Testis (tissue), 3 donors: Measurements from ENCODE around the gene PHF13. TPM values are rescaled to one million over a fixed set of nuclear protein-coding genes. Genes with fewer than 3 reads are reported as not detected.
A peak's percentile ranks its signal among the peaks of the same experiment; 100 is the strongest.

Source experiments
- DNase-seq: peaks from one replicate; pipeline ENCODE4 v3.0.0-alpha.2; 2019
- H3K27ac ChIP-seq, 2 donors: fragments of 200-600 bp; sonication (generic); one replicate each; pipeline ENCODE4 v1.5.1; 2019
- H3K27me3 ChIP-seq: fragments of 200-600 bp; sonication (generic); one replicate; pipeline ENCODE4 v1.5.1; 2019
- H3K36me3 ChIP-seq: fragments of 200-600 bp; sonication (generic); one replicate; pipeline ENCODE4 v1.5.1; 2017; ENCODE audit warnings: low read depth; ENCODE audit errors: missing control alignments
- H3K4me1 ChIP-seq: fragments of 200-600 bp; sonication (generic); one replicate; pipeline ENCODE4 v1.5.1; 2019
- H3K4me3 ChIP-seq, 2 donors: fragments of 200-600 bp; sonication (generic); one replicate each; pipeline ENCODE4 v1.5.1; 2017 to 2019
- H3K9me3 ChIP-seq: fragments of 200-600 bp; sonication (generic); one replicate; pipeline ENCODE4 v1.5.1; 2017
- CTCF ChIP-seq, 3 experiments: fragments of 450-650 bp in 2 of 3; fragments of 200-600 bp in 1 of 3; sonication (generic) in 1 of 3; IDR thresholded peaks; one replicate each; pipeline ENCODE4 v1.5.1; 2016 to 2019; ENCODE audit warnings: antibody characterized with exemption in 3 of 3, mild to moderate bottlenecking in 2 of 3, moderate library complexity in 1 of 3
- POLR2A ChIP-seq: fragments of 450-650 bp; IDR thresholded peaks from one replicate; pipeline ENCODE4 v1.6.1; 2017; ENCODE audit warnings: antibody characterized with exemption, mild to moderate bottlenecking, moderate library complexity
- WGBS, 2 donors: methylation state at CpG; one replicate each; pipeline ENCODE4 v1.1.5; 2018; 5-methylcytosine and 5-hydroxymethylcytosine counted together
- intact Hi-C: fragments of 100-400 bp; cut with DNase I; formaldehyde crosslinking; loops from one replicate; pipeline ENCODE4 v1.15.1; 2023; ENCODE audit warnings: low total_unique reads
- polyA plus RNA-seq: library from polyadenylated mRNA; stranded (reverse); fragments of 350-450 nt; fragmentation: Illumina TruSeq; extraction: RNeasy Lipid Tissue Mini Kit (QIAGEN cat#74804); gene quantifications from one replicate; pipeline ENCODE4 v1.2.3, GENCODE V29; 2014; ENCODE audit warnings: low read depth, low replicate concordance; ENCODE audit not compliant: insufficient read depth
- total RNA-seq, 2 donors: library from RNA; depleted of rRNA; stranded (reverse); fragments of >200 nt; gene quantifications; one replicate each; pipeline ENCODE4 v1.2.3, GENCODE V29; 2016

The PHF13 gene
- total and polyA plus RNA-seq, 3 donors from 2014 or later = 70.8 to 94.3 (median 88.1) TPM

- Histone ChIP-seq H3K4me3 (no peak overlapping the region), H3K27ac (no peak overlapping the region), H3K36me3 (no peaks in the 10 kb centered on the region), H3K4me1 (peaks cover 6% of the 10 kb centered on the region), H3K27me3 (no peaks in the 10 kb centered on the region), H3K9me3 (no peaks in the 10 kb centered on the region)
- no peak for TF ChIP-seq POLR2A
- intact Hi-C loops = no loop called here
- DNase-seq = no peak
- WGBS, 2 donors = 75 to 84% methylated on average over 12 of the region's 12 CpGs
These were observed 40.7 kb upstream of the PHF13 start for GRCh38 chr1:6572653-6573383.

- TF ChIP-seq CTCF (IDR thresholded peaks at IDR 0.05) (no peak), POLR2A (no peak)
- Histone ChIP-seq H3K4me1 (peaks cover 19% of the 10 kb centered on the region), H3K9me3 (no peaks in the 10 kb centered on the region), H3K4me3 (no peak overlapping the region), H3K27ac (no peak overlapping the region), H3K27me3 (no peaks in the 10 kb centered on the region), H3K36me3 (no peaks in the 10 kb centered on the region)
- DNase-seq = no peak
- WGBS, 2 donors = 82 to 83% methylated on average over 8 of the region's 8 CpGs
- intact Hi-C loops = no loop called here
These were observed 39.4 kb upstream of the PHF13 start for GRCh38 chr1:6574025-6574620.

GRCh38 chr1:6574818-6575217 lies 38.7 kb upstream of the PHF13 start:
- intact Hi-C loops = no loop called here
- peaks cover 23% of the 10 kb centered on the region for H3K4me1 ChIP-seq
- TF ChIP-seq CTCF (IDR thresholded peaks at IDR 0.05) = no peak
- no peak for TF ChIP-seq POLR2A
- H3K27ac ChIP-seq = no peak overlapping the region
- DNase-seq = no peak
- no peaks in the 10 kb centered on the region for H3K36me3 ChIP-seq
- no peaks in the 10 kb centered on the region for H3K9me3 ChIP-seq
- no peak overlapping the region for H3K4me3 ChIP-seq
- WGBS, 2 donors = 94% methylated on average over 14 of the region's 14 CpGs; no CpG with 5 or more reads in 1 of the 2 donors
- H3K27me3 ChIP-seq = no peaks in the 10 kb centered on the region

- Histone ChIP-seq H3K4me1 (peaks cover 30% of the 10 kb centered on the region), H3K27ac (peak overlapping the region; percentile 49 to 83), H3K36me3 (no peaks in the 10 kb centered on the region), H3K9me3 (no peaks in the 10 kb centered on the region), H3K4me3 (no peak overlapping the region), H3K27me3 (no peaks in the 10 kb centered on the region)
- 43 to 58% methylated on average over 4 to 6 of the region's 6 CpGs for WGBS, 2 donors
- no peak for TF ChIP-seq CTCF (IDR thresholded peaks at IDR 0.05)
- no peak for TF ChIP-seq POLR2A
- peak; percentile 63 for DNase-seq
- intact Hi-C loops = no loop called here
These were observed 35.6 kb upstream of the PHF13 start for GRCh38 chr1:6577831-6578525.

GRCh38 chr1:6578624-6579373 lies 34.7 kb upstream of the PHF13 start:
- no peaks in the 10 kb centered on the region for H3K36me3 ChIP-seq
- intact Hi-C loops = no loop called here
- no peak for DNase-seq

More at GRCh38 chr1:6578624-6579373, 34.7 kb upstream of the PHF13 start:
- Histone ChIP-seq H3K4me3 (peak overlapping the region; percentile 68 to 96), H3K9me3 (no peaks in the 10 kb centered on the region), H3K4me1 (peaks cover 30% of the 10 kb centered on the region), H3K27me3 (no peaks in the 10 kb centered on the region), H3K27ac (peak overlapping the region; percentile 83 to 94)
- WGBS, 2 donors = 76 to 83% methylated on average over 13 to 14 of the region's 14 CpGs
- TF ChIP-seq POLR2A = no peak
- no peak for TF ChIP-seq CTCF (IDR thresholded peaks at IDR 0.05)
